Activated naive CD8-positive, alpha-beta T cell treated with anti-CD3 and anti-CD28 coated beads, Interleukin-2, amount 10 ng/mL, durations not matched to agents 7 days and 5 days (primary cell): Measurements from ENCODE around the gene TUBA3D. TPM values are rescaled to one million over a fixed set of nuclear protein-coding genes. Genes with fewer than 3 reads are reported as not detected.
"Not testable (repeated sequence)": the region's sequence is repeated elsewhere in the genome, so short reads cannot be mapped to it uniquely, and the experiment has no call there.

Source experiments
- ATAC-seq: fragments of 150-1000 bp; cut with Tn5 transposase; one replicate; pipeline ENCODE4 v1.10.0; 2021; ENCODE audit warnings: low read depth, moderate library complexity
- POLR2A ChIA-PET: fragments of 350-600 bp; sonication (Branson Sonifier 250); formaldehyde crosslinking; loops from one replicate; lab custom pipeline; 2021; ENCODE audit warnings: antibody characterized with exemption; lab: Charles Lee
- DNase-seq: peaks from one replicate; pipeline ENCODE4 v3.0.0; 2021
- H3K27ac Mint-ChIP-seq: one replicate; pipeline ENCODE4 v1.8.0; 2022; ENCODE audit warnings: mild to moderate bottlenecking, mixed read lengths
- H3K27me3 Mint-ChIP-seq: one replicate; pipeline ENCODE4 v1.8.0; 2022; ENCODE audit warnings: mild to moderate bottlenecking, moderate library complexity, mixed read lengths
- H3K36me3 Mint-ChIP-seq: one replicate; pipeline ENCODE4 v1.8.0; 2021; ENCODE audit warnings: mild to moderate bottlenecking, mixed read lengths
- H3K4me1 Mint-ChIP-seq: one replicate; pipeline ENCODE4 v1.8.0; 2021; ENCODE audit warnings: mixed read lengths
- H3K4me3 Mint-ChIP-seq: one replicate; pipeline ENCODE4 v1.8.0; 2022; ENCODE audit warnings: mild to moderate bottlenecking, moderate library complexity, mixed read lengths
- H3K9me3 Mint-ChIP-seq: one replicate; pipeline ENCODE4 v1.8.0; 2021; ENCODE audit warnings: mixed read lengths
- total RNA-seq, 2 experiments: library from RNA; stranded (reverse); gene quantifications; one replicate each; pipeline ENCODE4 v1.2.3, GENCODE V29; 2021

The TUBA3D gene
- not detected for total RNA-seq

- no peaks in the 10 kb centered on the region for H3K4me1 Mint-ChIP-seq
- no peak within 1 kb of the TSS for H3K4me3 Mint-ChIP-seq
- H3K27me3 Mint-ChIP-seq = no peaks in the 10 kb centered on the region
- DNase-seq = no peak
- H3K9me3 Mint-ChIP-seq = no peaks in the 10 kb centered on the region
- H3K27ac Mint-ChIP-seq = no peak within 1 kb of the TSS
- ATAC-seq = no peak
- POLR2A ChIA-PET = no interaction called here
- H3K36me3 Mint-ChIP-seq = peaks cover 10% of the 10 kb centered on the region
Observed at GRCh38 chr2:131475831-131476230, at the start of gene TUBA3D. Gene TUBA3D (plus strand): TSS chr2:131476119. CDS start chr2:131476200, 81 bp downstream.

- no peak overlapping the region for H3K27ac Mint-ChIP-seq
Observed at GRCh38 chr2:131426727-131427126, 49.2 kb upstream of the TUBA3D start.

GRCh38 chr2:131431336-131431735 is 44.6 kb upstream of the TUBA3D start:
- Mint-ChIP-seq H3K27me3 (peaks cover 69% of the 10 kb centered on the region), H3K9me3 (no peaks in the 10 kb centered on the region), H3K4me1 (peaks cover 3% of the 10 kb centered on the region), H3K36me3 (peaks cover 2% of the 10 kb centered on the region), H3K4me3 (no peak overlapping the region), H3K27ac (no peak overlapping the region)
- no peak for ATAC-seq
- POLR2A ChIA-PET = no interaction called here
- DNase-seq = no peak

More at GRCh38 chr2:131426727-131427126, 49.2 kb upstream of the TUBA3D start:
- peaks cover 8% of the 10 kb centered on the region for H3K4me1 Mint-ChIP-seq
- H3K27me3 Mint-ChIP-seq = peaks cover 84% of the 10 kb centered on the region
- POLR2A ChIA-PET = no interaction called here
- H3K4me3 Mint-ChIP-seq = peak overlapping the region; percentile 29
- H3K9me3 Mint-ChIP-seq = no peaks in the 10 kb centered on the region
- ATAC-seq = no peak
- DNase-seq = no peak
- peaks cover 3% of the 10 kb centered on the region for H3K36me3 Mint-ChIP-seq

- H3K9me3 Mint-ChIP-seq, ATAC-seq, POLR2A ChIA-PET: not testable (repeated sequence)
Observed at GRCh38 chr2:131440742-131441468, 35.0 kb upstream of the TUBA3D start.

GRCh38 chr2:131444736-131445514 is 31.0 kb upstream of the TUBA3D start:
- H3K4me1 Mint-ChIP-seq, ATAC-seq, POLR2A ChIA-PET, DNase-seq, H3K9me3 Mint-ChIP-seq, H3K4me3 Mint-ChIP-seq, H3K36me3 Mint-ChIP-seq, H3K27ac Mint-ChIP-seq: not testable (repeated sequence)
- peaks cover 11% of the 10 kb centered on the region for H3K27me3 Mint-ChIP-seq

More at GRCh38 chr2:131440742-131441468, 35.0 kb upstream of the TUBA3D start:
- H3K27me3 Mint-ChIP-seq, H3K4me3 Mint-ChIP-seq, DNase-seq, H3K36me3 Mint-ChIP-seq, H3K4me1 Mint-ChIP-seq, H3K27ac Mint-ChIP-seq: not testable (repeated sequence)

GRCh38 chr2:131445515-131445797 is 30.5 kb upstream of the TUBA3D start:
- H3K9me3 Mint-ChIP-seq, H3K36me3 Mint-ChIP-seq, H3K27ac Mint-ChIP-seq, DNase-seq, ATAC-seq, POLR2A ChIA-PET, H3K4me1 Mint-ChIP-seq, H3K4me3 Mint-ChIP-seq: not testable (repeated sequence)
- H3K27me3 Mint-ChIP-seq = peaks cover 14% of the 10 kb centered on the region

- Mint-ChIP-seq H3K4me1 (no peaks in the 10 kb centered on the region), H3K27me3 (peaks cover 12% of the 10 kb centered on the region), H3K36me3 (no peaks in the 10 kb centered on the region), H3K27ac (no peak overlapping the region), H3K9me3 (no peaks in the 10 kb centered on the region), H3K4me3 (no peak overlapping the region)
- POLR2A ChIA-PET = no interaction called here
- no peak for DNase-seq
- ATAC-seq = no peak
Observed at GRCh38 chr2:131445896-131446295, 30.0 kb upstream of the TUBA3D start.

GRCh38 chr2:131447981-131448380 is 27.9 kb upstream of the TUBA3D start:
- H3K4me3 Mint-ChIP-seq, DNase-seq, H3K4me1 Mint-ChIP-seq, H3K9me3 Mint-ChIP-seq, ATAC-seq, H3K36me3 Mint-ChIP-seq, H3K27ac Mint-ChIP-seq, H3K27me3 Mint-ChIP-seq, POLR2A ChIA-PET: not testable (repeated sequence)

GRCh38 chr2:131451265-131451949 is 24.5 kb upstream of the TUBA3D start:
- ATAC-seq, H3K27me3 Mint-ChIP-seq, H3K27ac Mint-ChIP-seq, POLR2A ChIA-PET, H3K9me3 Mint-ChIP-seq, DNase-seq, H3K36me3 Mint-ChIP-seq, H3K4me3 Mint-ChIP-seq, H3K4me1 Mint-ChIP-seq: not testable (repeated sequence)

GRCh38 chr2:131454914-131455313 is 21.0 kb upstream of the TUBA3D start:
- H3K27ac Mint-ChIP-seq, ATAC-seq, H3K36me3 Mint-ChIP-seq, H3K9me3 Mint-ChIP-seq, DNase-seq, H3K4me1 Mint-ChIP-seq, H3K4me3 Mint-ChIP-seq: not testable (repeated sequence)
- POLR2A ChIA-PET = interaction anchor here (1.2 kb wide), 1 partner anchor 38 kb away, joined by 4 read pairs; the partner anchor contains the start of gene MZT2A
- H3K27me3 Mint-ChIP-seq = peaks cover 15% of the 10 kb centered on the region

- H3K9me3 Mint-ChIP-seq, H3K4me3 Mint-ChIP-seq, H3K4me1 Mint-ChIP-seq, POLR2A ChIA-PET, H3K36me3 Mint-ChIP-seq, DNase-seq, H3K27ac Mint-ChIP-seq, ATAC-seq, H3K27me3 Mint-ChIP-seq: not testable (repeated sequence)
Observed at GRCh38 chr2:131467722-131468121, 8.2 kb upstream of the TUBA3D start.

GRCh38 chr2:131470944-131471343 is 5.0 kb upstream of the TUBA3D start:
- POLR2A ChIA-PET, H3K27ac Mint-ChIP-seq, ATAC-seq: not testable (repeated sequence)

GRCh38 chr2:131471624-131472023 is 4.3 kb upstream of the TUBA3D start:
- H3K36me3 Mint-ChIP-seq, H3K9me3 Mint-ChIP-seq, DNase-seq, H3K27ac Mint-ChIP-seq, ATAC-seq, H3K27me3 Mint-ChIP-seq, H3K4me3 Mint-ChIP-seq, POLR2A ChIA-PET, H3K4me1 Mint-ChIP-seq: not testable (repeated sequence)

More at GRCh38 chr2:131470944-131471343, 5.0 kb upstream of the TUBA3D start:
- not testable (repeated sequence) for H3K36me3 Mint-ChIP-seq, H3K9me3 Mint-ChIP-seq, H3K27me3 Mint-ChIP-seq, H3K4me1 Mint-ChIP-seq, H3K4me3 Mint-ChIP-seq, DNase-seq
